Upper lobe of left lung (tissue), 4 donors: ENCODE results near the gene PLXNB2.

Experiments used
- CTCF ChIP-seq, 6 experiments: fragments of 450-650 bp in 4 of 6; fragments of 200-600 bp in 2 of 6; sonication (generic) in 2 of 6; IDR thresholded peaks; one replicate each; pipeline ENCODE4 v1.5.1; 2016 to 2019; ENCODE audit warnings: antibody characterized with exemption in 6 of 6
- POLR2A ChIP-seq, 4 donors: fragments of 450-650 bp; IDR thresholded peaks; one replicate each; pipeline ENCODE4 v1.5.1; 2016 to 2017; ENCODE audit warnings: antibody characterized with exemption in 4 of 4, mild to moderate bottlenecking in 2 of 4

GRCh38 chr22:50314455-50315288 lies 7.2 kb upstream of the PLXNB2 start:
- TF ChIP-seq POLR2A (IDR thresholded peaks at IDR 0.05) = peak in 1 of 4 donors; percentile 37
- TF ChIP-seq CTCF (IDR thresholded peaks at IDR 0.05) = no peak
